ENCODE data around the gene SYNGR4. TPM values are rescaled to one million over a fixed set of nuclear protein-coding genes. Genes with fewer than 3 reads are reported as not detected.

SYNGR4 gene
- total and polyA plus RNA-seq, 2 donors (not counting 1 experiment from before 2014, with no cell fraction given), result not detected

DNA sequence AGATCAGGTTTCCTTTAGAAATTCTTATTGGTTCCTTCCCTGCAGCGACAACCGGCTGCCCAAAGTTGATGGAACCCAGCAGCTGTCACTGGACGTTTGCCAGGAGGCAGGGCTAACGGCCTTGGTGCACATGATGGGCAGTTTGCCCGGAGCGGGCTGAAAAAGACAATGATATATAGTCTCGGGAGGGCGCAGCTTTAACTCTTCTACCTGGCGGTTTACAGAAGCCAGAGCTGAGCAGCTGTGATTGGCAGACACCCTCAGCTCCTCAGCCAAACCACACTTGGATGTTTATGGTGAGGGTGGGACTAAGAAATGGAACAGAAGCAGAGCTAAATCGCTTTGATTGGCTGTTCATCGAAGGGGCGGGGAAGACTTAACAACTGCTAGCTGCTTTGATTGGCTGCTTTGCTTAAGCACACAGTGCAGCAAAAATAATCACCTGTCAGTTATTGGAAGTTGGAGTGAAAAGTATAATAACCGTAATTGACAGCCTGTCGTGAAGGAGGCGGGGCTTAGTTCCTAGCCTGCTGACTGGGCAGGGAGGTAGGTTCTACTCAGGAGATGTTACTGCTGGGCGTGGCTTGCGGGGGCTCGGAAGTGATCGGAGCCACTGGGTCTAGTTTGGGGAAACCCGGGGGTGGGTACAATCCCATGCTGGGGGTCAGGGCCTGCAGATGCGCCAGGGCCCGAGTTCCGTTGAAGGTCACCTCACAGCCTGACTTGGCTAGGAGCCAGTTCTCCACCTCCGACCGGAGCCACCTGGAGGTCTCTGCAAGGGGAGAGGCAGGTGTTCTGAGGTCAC lies 31.3 kb upstream of the SYNGR4 start:
- H3K4me1 ChIP-seq (ENCODE audit: control insufficient read depth, extremely low read depth, insufficient read depth, low read length), result peaks cover 22% of the 10 kb centered on the region
- DNase-seq (ENCODE audit: low read depth in 2 of 2), result peak; percentile 98 to 99
- no peaks in the 10 kb centered on the region for H3K9me3 ChIP-seq (ENCODE audit: control insufficient read depth, insufficient read depth, low read depth, low read length)
- no peak overlapping the region for H2AFZ ChIP-seq (ENCODE audit: low read length)
- H4K20me1 ChIP-seq (ENCODE audit: control insufficient read depth, extremely low read depth, insufficient read depth, low read length), result no peaks in the 10 kb centered on the region
- H3K79me2 ChIP-seq (ENCODE audit: control insufficient read depth, insufficient read depth, low read length), result peaks cover 17% of the 10 kb centered on the region
- no peak for TF ChIP-seq EZH2 (IDR thresholded peaks at IDR 0.05; ENCODE audit: low read length, missing control alignments)
- TF ChIP-seq CTCF (conservative IDR thresholded peaks at IDR 0.05 in 1 of 2, IDR thresholded peaks at IDR 0.05 in 1 of 2; ENCODE audit: low read depth in 1 of 2, low read length in 2 of 2), result no peak
- peaks cover 14% of the 10 kb centered on the region for H3K36me3 ChIP-seq (ENCODE audit: control insufficient read depth, insufficient read depth, low read length)
- H3K4me2 ChIP-seq (ENCODE audit: extremely low read depth, insufficient read depth, low read length), result peak overlapping the region; percentile 32
- H3K27me3 ChIP-seq (ENCODE audit: control insufficient read depth, insufficient read depth, low read length), result no peaks in the 10 kb centered on the region
- no peak overlapping the region for H3K9ac ChIP-seq (ENCODE audit: insufficient read depth, low read length)
- H3K27ac ChIP-seq (ENCODE audit: insufficient read depth, low read length), result no peak overlapping the region
- H3K4me3 ChIP-seq (replicated peaks in 1 of 4; ENCODE audit: control extremely low read depth in 1 of 4, insufficient read depth in 1 of 4, low read depth in 3 of 4, low read length in 4 of 4), result peak overlapping the region in 2 of 4 experiments; percentile 15 to 27

DNA sequence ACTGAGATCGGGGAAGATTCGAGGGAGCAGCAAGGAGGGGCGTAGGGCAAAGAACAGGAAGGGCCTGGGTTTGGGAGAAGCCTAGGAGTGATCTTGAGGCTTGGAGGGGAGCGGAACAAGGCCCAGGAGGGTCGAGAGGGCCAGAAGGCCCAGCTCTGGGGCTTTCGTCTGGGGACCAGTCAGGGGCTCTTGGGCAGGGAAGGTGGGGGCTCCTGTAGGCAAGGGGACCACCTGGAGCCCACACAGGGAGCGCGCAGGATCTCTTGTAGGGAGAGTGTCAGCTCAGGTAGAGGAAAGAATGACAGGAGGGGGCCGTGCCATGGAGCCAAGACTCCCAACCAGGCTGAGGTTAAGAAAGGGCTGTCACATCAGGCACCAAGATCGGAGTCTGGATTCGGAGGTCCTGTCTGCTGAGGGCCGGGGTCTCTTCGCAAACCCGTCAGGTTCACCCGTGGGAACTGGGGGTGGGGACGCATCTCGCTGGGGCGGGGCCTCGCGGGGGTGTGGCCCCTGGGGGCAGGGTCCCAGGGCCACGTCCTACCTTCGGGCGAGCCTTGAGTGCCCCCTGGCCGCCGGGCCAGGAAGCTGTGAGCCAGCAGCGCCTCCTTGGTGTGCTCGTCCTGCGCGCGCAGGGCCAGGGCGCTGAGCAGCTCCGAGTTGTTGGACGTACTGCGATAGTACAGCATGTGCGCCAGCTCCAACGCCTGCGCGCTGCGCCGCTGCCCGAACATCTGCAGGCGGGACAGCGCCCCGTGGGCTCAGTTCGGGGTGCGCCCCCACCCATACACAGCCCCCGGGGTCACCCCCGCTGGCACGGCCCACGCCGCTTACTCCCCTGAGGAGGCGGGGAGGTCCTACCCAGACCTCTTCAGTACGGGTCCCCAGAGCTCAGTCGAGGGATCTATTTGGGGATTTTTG lies 30.4 kb upstream of the SYNGR4 start:
- H3K9ac ChIP-seq (ENCODE audit: insufficient read depth, low read length), result peak overlapping the region; percentile 57

More for the DNA sequence above, 30.4 kb upstream of the SYNGR4 start:
- no peaks in the 10 kb centered on the region for H3K9me3 ChIP-seq (ENCODE audit: control insufficient read depth, insufficient read depth, low read depth, low read length)
- H4K20me1 ChIP-seq (ENCODE audit: control insufficient read depth, extremely low read depth, insufficient read depth, low read length), result no peaks in the 10 kb centered on the region
- H3K36me3 ChIP-seq (ENCODE audit: control insufficient read depth, insufficient read depth, low read length), result peaks cover 10% of the 10 kb centered on the region
- peak; percentile 90 to 93 for DNase-seq (ENCODE audit: low read depth in 2 of 2)
- peaks cover 19% of the 10 kb centered on the region for H3K4me1 ChIP-seq (ENCODE audit: control insufficient read depth, extremely low read depth, insufficient read depth, low read length)
- peaks cover 10% of the 10 kb centered on the region for H3K79me2 ChIP-seq (ENCODE audit: control insufficient read depth, insufficient read depth, low read length)
- H3K27ac ChIP-seq (ENCODE audit: insufficient read depth, low read length), result no peak overlapping the region
- TF ChIP-seq CTCF (conservative IDR thresholded peaks at IDR 0.05 in 1 of 2, IDR thresholded peaks at IDR 0.05 in 1 of 2; ENCODE audit: low read depth in 1 of 2, low read length in 2 of 2) (peak; percentile 67 to 74), EZH2 (IDR thresholded peaks at IDR 0.05; ENCODE audit: low read length, missing control alignments) (no peak)
- H3K27me3 ChIP-seq (ENCODE audit: control insufficient read depth, insufficient read depth, low read length), result no peaks in the 10 kb centered on the region
- H3K4me3 ChIP-seq (replicated peaks in 1 of 4; ENCODE audit: control extremely low read depth in 1 of 4, insufficient read depth in 1 of 4, low read depth in 3 of 4, low read length in 4 of 4), result peak overlapping the region; percentile 43 to 53 (median 44)
- H2AFZ ChIP-seq (ENCODE audit: low read length), result peak overlapping the region; percentile 45
- peak overlapping the region; percentile 81 for H3K4me2 ChIP-seq (ENCODE audit: extremely low read depth, insufficient read depth, low read length)
